H1 (cell line): ENCODE data around the gene NEURL1. TPM values are rescaled to one million over a fixed set of nuclear protein-coding genes. Genes with fewer than 3 reads are reported as not detected.

ENCODE experiments used
- CTCF ChIA-PET: fragments of 300-600 bp; sonication (Branson Sonifier 250); formaldehyde crosslinking; loops from one replicate; lab custom pipeline; 2021; ENCODE audit not compliant: partially characterized antibody; lab: Charles Lee
- POLR2A ChIA-PET: fragments of 300-600 bp; sonication (Branson Sonifier 250); formaldehyde crosslinking; loops from one replicate; lab custom pipeline; 2021; ENCODE audit warnings: inconsistent platforms; ENCODE audit not compliant: partially characterized antibody; lab: Charles Lee
- DNase-seq, 2 experiments: peaks; one replicate each; pipeline versions ENCODE4 v3.0.0 to v3.0.0-alpha.2; 2010 to 2022; ENCODE audit warnings: low spot score in 2 of 2, low read depth in 1 of 2, mixed read lengths in 1 of 2
- FAIRE-seq: peaks from 2 replicates; lab custom pipeline; 2011; peaks lifted over from hg19 to GRCh38; lab: Jason Lieb, UNC
- H2AFZ ChIP-seq: 2 replicates; pipeline ENCODE4 v1.8.1; 2012; ENCODE audit warnings: low read length, inconsistent platforms
- H2AK5ac ChIP-seq: 2 replicates; pipeline ENCODE4 v1.6.1; 2013; ENCODE audit warnings: low read depth, low read length
- H2BK120ac ChIP-seq: replicated peaks from 2 replicates; pipeline ENCODE3; 2013; ENCODE audit warnings: low read depth, low read length, inconsistent platforms
- H2BK12ac ChIP-seq: 2 replicates; pipeline ENCODE4 v1.6.1; 2013; ENCODE audit warnings: low read depth, low read length
- H2BK15ac ChIP-seq: 2 replicates; pipeline ENCODE4 v1.6.1; 2013; ENCODE audit warnings: low read length
- H2BK20ac ChIP-seq: 2 replicates; pipeline ENCODE4 v1.6.1; 2013; ENCODE audit warnings: low read length
- H2BK5ac ChIP-seq: 2 replicates; pipeline ENCODE4 v1.6.1; 2013; ENCODE audit warnings: low read depth, low read length
- H3K14ac ChIP-seq: 2 replicates; pipeline ENCODE4 v1.6.1; 2013; ENCODE audit warnings: inconsistent platforms; ENCODE audit not compliant: insufficient read length
- H3K18ac ChIP-seq: 2 replicates; pipeline ENCODE4 v1.6.1; 2013; ENCODE audit warnings: low read length; ENCODE audit errors: extremely low read depth
- H3K23ac ChIP-seq: 2 replicates; pipeline ENCODE4 v1.6.1; 2013; ENCODE audit warnings: inconsistent platforms; ENCODE audit not compliant: insufficient read length
- H3K23me2 ChIP-seq: 2 replicates; pipeline ENCODE4 v1.6.1; 2013; ENCODE audit warnings: low read depth, low read length
- H3K27ac ChIP-seq: 2 replicates; pipeline ENCODE4 v1.6.1; 2011; ENCODE audit warnings: low read depth, low read length, inconsistent platforms
- H3K27me3 ChIP-seq, 4 experiments: replicated peaks in 1 of 4; 1 replicate in 1 of 4; 2 replicates in 3 of 4; pipeline versions ENCODE4 v1.6.1 to v1.8.1; 2011 to 2013; ENCODE audit warnings: low read length in 3 of 4, mild to moderate bottlenecking in 3 of 4, inconsistent platforms in 2 of 4, mixed read lengths in 2 of 4, moderate library complexity in 1 of 4; ENCODE audit not compliant: control insufficient read depth in 3 of 4, insufficient read depth in 3 of 4; ENCODE audit errors: extremely low read depth in 1 of 4
- H3K36me3 ChIP-seq, 4 experiments: 2 replicates each; pipeline versions ENCODE4 v1.6.1 to v1.8.1; 2011 to 2013; ENCODE audit warnings: mild to moderate bottlenecking in 4 of 4, low read length in 3 of 4, moderate library complexity in 2 of 4, control low read depth in 1 of 4, inconsistent platforms in 1 of 4; ENCODE audit not compliant: insufficient read depth in 4 of 4, control insufficient read depth in 2 of 4
- H3K4ac ChIP-seq: replicated peaks from 2 replicates; pipeline ENCODE3; 2013; ENCODE audit warnings: low read length, low read depth, mixed read lengths, inconsistent platforms; ENCODE audit not compliant: insufficient read length
- H3K4me1 ChIP-seq, 4 experiments: replicated peaks in 1 of 4; 1 replicate in 1 of 4; 2 replicates in 3 of 4; pipeline versions ENCODE4 v1.6.1 to v1.8.1; 2011 to 2013; ENCODE audit warnings: low read length in 3 of 4, inconsistent platforms in 2 of 4, mixed read lengths in 1 of 4; ENCODE audit not compliant: insufficient read depth in 4 of 4, control insufficient read depth in 3 of 4
- H3K4me2 ChIP-seq, 2 experiments: 2 replicates each; pipeline versions ENCODE4 v1.6.1 to v1.8.1; 2011 to 2013; ENCODE audit warnings: low read depth in 2 of 2, low read length in 2 of 2, control low read depth in 1 of 2, inconsistent platforms in 1 of 2, mild to moderate bottlenecking in 1 of 2; ENCODE audit not compliant: insufficient read depth in 1 of 2
- H3K4me3 ChIP-seq, 4 experiments: fragments of 200-600, 300-600 bp in 1 of 4; sonication (generic), shearing (Covaris generic), sonication (Bioruptor Twin) in 1 of 4; 2 replicates each; pipeline versions ENCODE4 v1.5.1 to v1.8.1; 2011 to 2016; ENCODE audit warnings: low read length in 4 of 4, low read depth in 3 of 4, control low read depth in 2 of 4, inconsistent platforms in 2 of 4, mild to moderate bottlenecking in 2 of 4, mixed read lengths in 1 of 4, moderate library complexity in 1 of 4; ENCODE audit not compliant: insufficient read depth in 2 of 4; ENCODE audit errors: extremely low read depth in 1 of 4
- H3K56ac ChIP-seq: replicated peaks from 2 replicates; pipeline ENCODE3; 2013; ENCODE audit warnings: low read depth, mild to moderate bottlenecking, mixed read lengths, low read length, inconsistent platforms; ENCODE audit not compliant: insufficient read length
- H3K79me1 ChIP-seq: 2 replicates; pipeline ENCODE4 v1.6.1; 2013; ENCODE audit warnings: low read depth, low read length, control low read depth
- H3K79me2 ChIP-seq, 2 experiments: 2 replicates each; pipeline versions ENCODE4 v1.6.1 to v1.8.1; 2012 to 2013; ENCODE audit warnings: low read length in 2 of 2, mild to moderate bottlenecking in 2 of 2, inconsistent platforms in 1 of 2; ENCODE audit not compliant: insufficient read depth in 2 of 2, control insufficient read depth in 1 of 2
- H3K9ac ChIP-seq, 4 experiments: replicated peaks in 1 of 4; 1 replicate in 1 of 4; 2 replicates in 3 of 4; pipeline versions ENCODE4 v1.6.1 to v1.8.1; 2011 to 2013; ENCODE audit warnings: low read depth in 3 of 4, low read length in 3 of 4, control low read depth in 2 of 4, mild to moderate bottlenecking in 2 of 4, moderate library complexity in 2 of 4, inconsistent platforms in 1 of 4; ENCODE audit errors: extremely low read depth in 1 of 4
- H3K9me3 ChIP-seq, 2 experiments: 2 replicates each; pipeline versions ENCODE4 v1.6.1 to v1.8.1; 2012 to 2013; ENCODE audit warnings: mild to moderate bottlenecking in 2 of 2, moderate library complexity in 2 of 2, control low read depth in 1 of 2, inconsistent platforms in 1 of 2, low read depth in 1 of 2, low read length in 1 of 2, mixed read lengths in 1 of 2; ENCODE audit not compliant: insufficient read depth in 2 of 2
- H4K20me1 ChIP-seq, 2 experiments: replicated peaks in 1 of 2; 2 replicates each; pipeline versions ENCODE3 to v1.8.1; 2011 to 2013; ENCODE audit warnings: inconsistent platforms in 2 of 2, low read length in 2 of 2, mild to moderate bottlenecking in 1 of 2; ENCODE audit not compliant: insufficient read depth in 2 of 2, control insufficient read depth in 1 of 2
- H4K5ac ChIP-seq: 2 replicates; pipeline ENCODE4 v1.6.1; 2013; ENCODE audit warnings: low read length, low read depth, mixed read lengths, inconsistent platforms; ENCODE audit not compliant: insufficient read length
- H4K8ac ChIP-seq: 2 replicates; pipeline ENCODE4 v1.8.0; 2013; ENCODE audit warnings: mild to moderate bottlenecking, moderate library complexity, low read length, inconsistent platforms; ENCODE audit not compliant: insufficient read depth; ENCODE audit errors: extremely low read depth
- H4K91ac ChIP-seq: replicated peaks from 2 replicates; pipeline ENCODE3; 2013; ENCODE audit warnings: low read length, mixed read lengths, inconsistent platforms; ENCODE audit not compliant: insufficient read length
- CEBPB ChIP-seq: IDR thresholded peaks from 2 replicates; pipeline ENCODE4 v1.6.1; 2012; ENCODE audit warnings: low read depth, low read length
- HDAC2 ChIP-seq, 2 experiments: fragments of 300-600 bp in 1 of 2; sonication (generic) in 1 of 2; IDR thresholded peaks; 2 replicates each; pipeline ENCODE4 v1.6.1; 2011 to 2012; ENCODE audit warnings: low read depth in 2 of 2, low read length in 2 of 2, mild to moderate bottlenecking in 2 of 2, moderate library complexity in 2 of 2, borderline replicate concordance in 1 of 2, inconsistent platforms in 1 of 2
- KDM4A ChIP-seq: IDR thresholded peaks from one replicate; pipeline ENCODE4 v1.7.1; 2012; ENCODE audit warnings: low read depth, mild to moderate bottlenecking, moderate library complexity, low read length, inconsistent platforms; ENCODE audit not compliant: severe bottlenecking
- RAD21 ChIP-seq, 2 experiments: IDR thresholded peaks in 1 of 2; conservative IDR thresholded peaks in 1 of 2; 2 replicates each; pipeline ENCODE4 v1.6.1; 2011; ENCODE audit warnings: low read depth in 2 of 2, low read length in 2 of 2, improper control_type of control experiment in 1 of 2, inconsistent platforms in 1 of 2, mild to moderate bottlenecking in 1 of 2, moderate library complexity in 1 of 2
- TAF7 ChIP-seq: optimal IDR thresholded peaks from 2 replicates; pipeline ENCODE3; 2011; ENCODE audit warnings: low read depth, mild to moderate bottlenecking, inconsistent platforms, low read length, moderate library complexity, borderline replicate concordance
- WGBS, 2 experiments: shearing (Covaris generic) in 1 of 2; methylation state at CpG; one replicate each; pipeline versions ENCODE4 v1.1.6 to v1.1.7; 2013 to 2015; ENCODE audit warnings: low lambda C conversion rate in 2 of 2, mixed read lengths in 2 of 2, inconsistent platforms in 1 of 2, low coverage in 1 of 2, missing lambda C conversion rate in 1 of 2; ENCODE audit not compliant: insufficient replicate concordance in 2 of 2, insufficient coverage in 1 of 2, insufficient read length in 1 of 2; ENCODE audit errors: extremely low coverage in 1 of 2, missing lambda C conversion rate in 1 of 2; 5-methylcytosine and 5-hydroxymethylcytosine counted together
- polyA plus RNA-seq, 7 experiments: library from polyadenylated mRNA; depleted of rRNA in 3 of 7; stranded (reverse) in 5 of 7; unstranded in 2 of 7; fragments of >200 nt in 5 of 7; fragments of 200-250 nt in 2 of 7; gene quantifications; 1 replicate in 5 of 7; 2 replicates in 1 of 7; 4 replicates in 1 of 7; pipeline versions ENCODE4 v1.2.1 to v1.2.3, GENCODE V29; 2011 to 2013; ENCODE audit warnings: missing spikeins in 2 of 7, mixed read lengths in 2 of 7
- total RNA-seq: library from RNA; stranded (reverse); fragmentation: NEBNext Ultra II Directional; extraction: Animal tissue kit (Norgen Biotek cat#: 25700); gene quantifications from 2 replicates; pipeline ENCODE4 v1.2.1, GENCODE V29; 2021

Gene NEURL1
- total and polyA plus RNA-seq, 2 of the 8 experiments (the other 6 are each of a cell fraction or from before 2014, with no cell fraction given), result 0.54 to 0.58 TPM

- Histone ChIP-seq H3K4ac (no peak overlapping the region), H3K27me3 (no peaks in the 10 kb centered on the region)
- TF ChIP-seq KDM4A (no peak), CEBPB (no peak), RAD21 (IDR thresholded peaks at IDR 0.05 in 1 of 2, conservative IDR thresholded peaks at IDR 0.05 in 1 of 2; ENCODE audit: low read depth in 2 of 2, low read length in 2 of 2) (no peak), HDAC2 (IDR thresholded peaks at IDR 0.05; ENCODE audit: borderline replicate concordance in 1 of 2, low read depth in 2 of 2, low read length in 2 of 2) (no peak), TAF7 (no peak)
- TF ChIP-seq, all 59 proteins: peak for 0
- no peak for DNase-seq
- Histone ChIP-seq H3K9me3 (no peaks in the 10 kb centered on the region), H2AK5ac (no peak overlapping the region), H3K23ac (no peak overlapping the region), H3K9ac (no peak overlapping the region), H2AFZ (no peak overlapping the region), H2BK120ac (no peak overlapping the region), H4K8ac (no peak overlapping the region), H2BK5ac (no peak overlapping the region), H3K79me2 (no peaks in the 10 kb centered on the region), H3K18ac (no peak overlapping the region), H3K14ac (no peak overlapping the region), H4K5ac (no peak overlapping the region), H2BK12ac (no peak overlapping the region), H3K27ac (no peak overlapping the region), H2BK20ac (no peak overlapping the region), H3K23me2 (no peaks in the 10 kb centered on the region), H3K79me1 (no peaks in the 10 kb centered on the region), H2BK15ac (no peak overlapping the region), H3K4me2 (no peak overlapping the region), H3K56ac (no peak overlapping the region), H3K36me3 (no peaks in the 10 kb centered on the region), H3K4me3 (no peak overlapping the region), H4K20me1 (no peaks in the 10 kb centered on the region), H3K4me1 (no peaks in the 10 kb centered on the region), H4K91ac (no peak overlapping the region)
- POLR2A ChIA-PET, result no interaction called here
- WGBS, 2 experiments, result 73% methylated on average over 7 of the region's 7 CpGs; no CpG with 5 or more reads in 1 of the 2 experiments
- no peak for FAIRE-seq
- CTCF ChIA-PET, result interaction anchor here (0.7 to 12.0 kb wide), 7 partner anchors 7 to 116 kb away, joined by 3 to 134 read pairs (median 3); no protein-coding TSS in a partner anchor
These were observed 79.6 kb downstream of the NEURL1 start for GRCh38 chr10:103573205-103573487.
